NCI-H187 (cell line): Measurements from ENCODE around the gene FCER1A.

Experiments
- DNase-seq, 2 experiments: peaks; one replicate each; lab custom pipeline; 2025; lab: John Stamatoyannopoulos, UW

FCER1A gene

GRCh38 chr1:159352436-159352835 lies 50.3 kb downstream of the FCER1A start:
- no peak for DNase-seq
